A673 (cell line): Measurements from ENCODE around the gene MCM5. TPM values are rescaled to one million over a fixed set of nuclear protein-coding genes. Genes with fewer than 3 reads are reported as not detected.

ENCODE experiments used
- BruUV-seq: library from RNA; stranded (reverse); fragments of 400-500 nt; replicated peaks from 2 replicates; lab custom pipeline; 2021; lab: Mats Ljungman, UMichigan
- CTCF ChIA-PET: fragments of 300-600 bp; sonication (Branson Sonifier 250); formaldehyde crosslinking; loops from one replicate; lab custom pipeline; 2022; ENCODE audit warnings: antibody characterized with exemption; lab: Charles Lee
- POLR2A ChIA-PET: fragments of 300-600 bp; sonication (Branson Sonifier 250); formaldehyde crosslinking; loops from one replicate; lab custom pipeline; 2022; ENCODE audit warnings: antibody characterized with exemption; ENCODE audit not compliant: low non-redundant PET; lab: Charles Lee
- DNase-seq: peaks from one replicate; pipeline ENCODE4 v3.0.0-alpha.2; 2015; ENCODE audit warnings: low spot score
- H3K27ac ChIP-seq: fragments of 200-600 bp; sonication (generic); 2 replicates; pipeline ENCODE4 v1.5.1; 2016; ENCODE audit warnings: mixed run types, low read depth, mild to moderate bottlenecking, mixed read lengths, antibody characterized with exemption, low read length; ENCODE audit not compliant: poor library complexity, severe bottlenecking
- H3K27me3 ChIP-seq: fragments of 200-600 bp; sonication (generic); replicated peaks from 2 replicates; pipeline ENCODE4 v1.6.1; 2017; ENCODE audit warnings: mixed run types, low read depth, mild to moderate bottlenecking, mixed read lengths, antibody characterized with exemption, low read length; ENCODE audit not compliant: insufficient read depth, poor library complexity
- H3K36me3 ChIP-seq: fragments of 200-600 bp; sonication (generic); 2 replicates; pipeline ENCODE4 v1.6.1; 2016; ENCODE audit warnings: mixed run types, mild to moderate bottlenecking, mixed read lengths, antibody characterized with exemption, low read length; ENCODE audit not compliant: insufficient read depth, poor library complexity, severe bottlenecking
- H3K4me1 ChIP-seq: fragments of 200-600 bp; sonication (generic); 2 replicates; pipeline ENCODE4 v1.6.1; 2017; ENCODE audit warnings: mixed run types, mild to moderate bottlenecking, mixed read lengths, antibody characterized with exemption, low read length; ENCODE audit not compliant: insufficient read depth, poor library complexity, severe bottlenecking
- H3K4me3 ChIP-seq: fragments of 200-600 bp; sonication (generic); 2 replicates; pipeline ENCODE4 v1.5.1; 2016; ENCODE audit warnings: low read depth, mixed run types, mild to moderate bottlenecking, mixed read lengths, low read length; ENCODE audit not compliant: poor library complexity, severe bottlenecking
- H3K9me3 ChIP-seq: fragments of 200-600 bp; sonication (generic); 2 replicates; pipeline ENCODE4 v1.6.1; 2016; ENCODE audit warnings: mixed run types, low read depth, mild to moderate bottlenecking, mixed read lengths, antibody characterized with exemption, low read length; ENCODE audit not compliant: poor library complexity, severe bottlenecking
- CTCF ChIP-seq: fragments of 300-800, 200-600 bp; sonication (generic); conservative IDR thresholded peaks from 2 replicates; pipeline ENCODE4 v1.5.1; 2017; ENCODE audit warnings: low read depth, mild to moderate bottlenecking, antibody characterized with exemption, low read length, moderate library complexity, mixed read lengths
- EZH2 ChIP-seq: fragments of 200-600 bp; sonication (generic); IDR thresholded peaks from 2 replicates; pipeline ENCODE4 v1.6.1; 2017; ENCODE audit warnings: borderline replicate concordance, low read depth, mild to moderate bottlenecking, mixed read lengths, antibody characterized with exemption, low read length; ENCODE audit not compliant: poor library complexity, severe bottlenecking
- intact Hi-C: fragments of 100-400 bp; cut with micrococcal nuclease; formaldehyde crosslinking; loops from one replicate; pipeline ENCODE4 v1.10.0; 2022; ENCODE audit not compliant: unreplicated experiment
- total RNA-seq: library from RNA; stranded (reverse); gene quantifications from 2 replicates; pipeline ENCODE4 v1.2.3, GENCODE V29; 2021

The MCM5 gene
- total RNA-seq, 1 experiment from 2014 or later = 245 TPM

GRCh38 chr22:35463231-35463933 lies 63.4 kb downstream of the MCM5 start:
- BruUV-seq = no TSS peak
- POLR2A ChIA-PET = no interaction called here
- Histone ChIP-seq H3K4me3 (no peak overlapping the region), H3K36me3 (no peaks in the 10 kb centered on the region), H3K9me3 (no peaks in the 10 kb centered on the region), H3K4me1 (peaks cover 12% of the 10 kb centered on the region), H3K27ac (no peak overlapping the region), H3K27me3 (no peaks in the 10 kb centered on the region)
- CTCF ChIA-PET = no interaction called here
- no peak for TF ChIP-seq CTCF
- TF ChIP-seq EZH2 = no peak
- intact Hi-C loops = no loop called here
- no peak for DNase-seq

- no peak overlapping the region for H3K27ac ChIP-seq
- H3K4me3 ChIP-seq = no peak overlapping the region
- intact Hi-C loops = no loop called here
- no peaks in the 10 kb centered on the region for H3K9me3 ChIP-seq
- TF ChIP-seq CTCF = no peak
- TF ChIP-seq EZH2 = no peak
- BruUV-seq = no TSS peak
- DNase-seq = no peak
- CTCF ChIA-PET = no interaction called here
- H3K36me3 ChIP-seq = no peaks in the 10 kb centered on the region
- peaks cover 3% of the 10 kb centered on the region for H3K4me1 ChIP-seq
- POLR2A ChIA-PET = no interaction called here
- H3K27me3 ChIP-seq = no peaks in the 10 kb centered on the region
Observed at GRCh38 chr22:35464399-35464798, 64.5 kb downstream of the MCM5 start.

- CTCF ChIA-PET = no interaction called here
- TF ChIP-seq EZH2 = no peak
- POLR2A ChIA-PET = no interaction called here
Observed at GRCh38 chr22:35465109-35465701, 65.3 kb downstream of the MCM5 start.

More at GRCh38 chr22:35465109-35465701, 65.3 kb downstream of the MCM5 start:
- H3K27ac ChIP-seq = no peak overlapping the region
- intact Hi-C loops = no loop called here
- no peaks in the 10 kb centered on the region for H3K27me3 ChIP-seq
- H3K36me3 ChIP-seq = no peaks in the 10 kb centered on the region
- H3K9me3 ChIP-seq = no peaks in the 10 kb centered on the region
- no peak overlapping the region for H3K4me3 ChIP-seq
- DNase-seq = no peak
- H3K4me1 ChIP-seq = no peaks in the 10 kb centered on the region
- BruUV-seq = no TSS peak
